Measurements from ENCODE around the gene CAVIN2. TPM values are rescaled to one million over a fixed set of nuclear protein-coding genes. Genes with fewer than 3 reads are reported as not detected.
A peak's percentile ranks its signal among the peaks of the same experiment; 100 is the strongest.

Gene CAVIN2
- total RNA-seq, 8 experiments from 2014 or later = 0.05 to 9.5 (median 0.35) TPM; not detected in 2

DNA sequence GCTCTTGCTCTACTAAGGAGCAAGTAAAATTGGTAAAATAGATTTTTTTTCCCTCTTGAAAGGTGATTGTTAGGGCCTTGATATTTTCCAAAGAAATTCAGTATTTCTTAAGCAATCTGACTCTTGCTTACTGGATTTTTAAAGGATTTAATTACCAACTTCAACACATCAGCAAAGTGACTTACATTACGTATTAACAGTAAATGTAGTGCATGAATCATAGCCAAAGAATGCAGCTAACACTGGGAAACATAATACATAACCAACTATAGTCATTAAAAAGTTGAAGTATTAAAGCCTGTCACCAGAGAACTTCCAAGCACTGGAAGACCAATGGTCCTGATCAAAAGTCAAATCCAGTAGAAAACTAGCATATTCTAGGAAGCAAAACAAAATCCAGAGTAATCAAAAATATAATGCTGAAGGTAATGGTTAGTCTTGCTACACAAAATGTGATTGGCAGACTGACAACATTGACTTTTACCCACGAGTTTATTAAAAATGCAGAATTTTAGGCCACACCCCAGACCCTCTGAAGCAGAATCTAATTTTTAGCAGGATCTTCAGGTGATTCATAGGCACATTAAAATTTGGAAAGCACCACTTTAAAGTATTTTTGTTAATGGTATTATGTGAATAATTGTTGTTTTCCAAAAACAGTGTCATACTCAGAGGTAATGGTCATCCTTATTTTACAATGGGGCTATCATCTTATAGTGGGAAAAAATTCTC lies 31.8 kb upstream of the CAVIN2 start:
- H3K4me3 ChIP-seq = no peak overlapping the region
- H3K4me1 ChIP-seq (replicated peaks in 1 of 2) = no peaks in the 10 kb centered on the region
- in situ Hi-C loops (cut with MboI; ENCODE audit: low pct_unique_long_range_greater_than_20kb in 2 of 9, low sequenced_read_pairs in 9 of 9, unreplicated experiment in 9 of 9) = no loop called here
- WGBS, 10 experiments = 0 to 90% (median 51%) methylated on average over 1 to 2 of the region's 2 CpGs
- peak in 3 of 8 experiments; percentile 25 to 97 (median 92) for ATAC-seq (replicated peaks in 6 of 8)
- no peak overlapping the region for H3K27ac ChIP-seq

DNA sequence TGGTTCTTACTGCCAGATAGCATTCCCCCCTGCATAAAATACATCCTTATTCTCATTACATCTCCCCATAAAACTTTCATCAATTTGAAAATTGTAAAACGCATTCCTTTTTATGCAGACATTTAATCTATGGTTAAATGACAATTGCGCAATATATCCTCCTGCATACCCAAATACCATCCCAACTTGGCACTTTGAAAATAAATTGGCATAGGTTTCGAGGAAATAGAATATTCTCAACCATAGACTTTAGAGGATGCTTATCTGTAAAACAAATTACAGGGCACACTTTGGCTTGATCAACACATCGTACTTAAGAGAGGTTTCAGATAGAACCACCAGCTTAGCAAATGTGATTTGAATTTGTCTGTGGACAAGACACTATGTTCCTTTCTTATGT lies 31.0 kb upstream of the CAVIN2 start:
- no peak for ATAC-seq (replicated peaks in 6 of 8)
- in situ Hi-C loops (cut with MboI; ENCODE audit: low pct_unique_long_range_greater_than_20kb in 2 of 9, low sequenced_read_pairs in 9 of 9, unreplicated experiment in 9 of 9) = no loop called here
- WGBS, 10 experiments = 18 to 100% (median 79%) methylated on average over 1 to 4 of the region's 4 CpGs
- H3K4me3 ChIP-seq = no peak overlapping the region
- H3K27ac ChIP-seq = no peak overlapping the region
- no peaks in the 10 kb centered on the region for H3K4me1 ChIP-seq (replicated peaks in 1 of 2)

GRCh38 chr2:191875859-191876258 lies 29.0 kb upstream of the CAVIN2 start:
- WGBS, 10 experiments = 44 to 100% (median 78%) methylated on average over 1 to 2 of the region's 2 CpGs; no CpG with 5 or more reads in 2 of the 10 experiments
- ATAC-seq (replicated peaks in 6 of 8) = no peak
- Histone ChIP-seq H3K4me3 (no peak overlapping the region), H3K27ac (no peak overlapping the region), H3K4me1 (replicated peaks in 1 of 2) (no peaks in the 10 kb centered on the region)
- in situ Hi-C loops (cut with MboI; ENCODE audit: low pct_unique_long_range_greater_than_20kb in 2 of 9, low sequenced_read_pairs in 9 of 9, unreplicated experiment in 9 of 9) = no loop called here

GRCh38 chr2:191870744-191871143 lies 23.9 kb upstream of the CAVIN2 start:
- Histone ChIP-seq H3K27ac (no peak overlapping the region), H3K4me1 (replicated peaks in 1 of 2) (peaks cover 5 to 14% of the 10 kb centered on the region in 2 donors), H3K4me3 (no peak overlapping the region)
- in situ Hi-C loops (cut with MboI; ENCODE audit: low pct_unique_long_range_greater_than_20kb in 2 of 9, low sequenced_read_pairs in 9 of 9, unreplicated experiment in 9 of 9) = no loop called here
- no peak for ATAC-seq (replicated peaks in 6 of 8)

DNA sequence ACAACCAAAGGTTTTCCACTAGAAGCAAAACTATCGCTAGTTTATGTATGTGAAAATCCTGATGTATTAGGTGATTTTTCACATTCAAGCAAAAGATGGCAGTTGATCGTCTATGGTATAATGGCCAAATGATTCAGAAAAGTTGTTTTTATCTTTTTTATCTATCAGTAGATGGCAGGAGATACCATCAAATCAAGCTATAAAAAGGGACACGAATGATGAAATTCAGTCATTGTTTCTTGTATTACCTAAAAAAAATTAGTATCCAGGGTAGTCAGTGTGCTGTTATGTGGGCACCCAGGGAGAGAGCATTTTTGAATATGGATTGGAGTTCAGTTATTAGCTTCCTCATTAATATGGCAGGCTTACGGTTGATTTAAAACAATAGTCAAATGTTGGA lies 22.9 kb upstream of the CAVIN2 start:
- peaks cover 5 to 14% of the 10 kb centered on the region in 2 donors for H3K4me1 ChIP-seq (replicated peaks in 1 of 2)
- WGBS, 10 experiments = 54 to 100% (median 84%) methylated on average over 1 to 4 of the region's 4 CpGs
- no peak for ATAC-seq (replicated peaks in 6 of 8)
- H3K4me3 ChIP-seq = no peak overlapping the region
- no peak overlapping the region for H3K27ac ChIP-seq
- in situ Hi-C loops (cut with MboI; ENCODE audit: low pct_unique_long_range_greater_than_20kb in 2 of 9, low sequenced_read_pairs in 9 of 9, unreplicated experiment in 9 of 9) = no loop called here

DNA sequence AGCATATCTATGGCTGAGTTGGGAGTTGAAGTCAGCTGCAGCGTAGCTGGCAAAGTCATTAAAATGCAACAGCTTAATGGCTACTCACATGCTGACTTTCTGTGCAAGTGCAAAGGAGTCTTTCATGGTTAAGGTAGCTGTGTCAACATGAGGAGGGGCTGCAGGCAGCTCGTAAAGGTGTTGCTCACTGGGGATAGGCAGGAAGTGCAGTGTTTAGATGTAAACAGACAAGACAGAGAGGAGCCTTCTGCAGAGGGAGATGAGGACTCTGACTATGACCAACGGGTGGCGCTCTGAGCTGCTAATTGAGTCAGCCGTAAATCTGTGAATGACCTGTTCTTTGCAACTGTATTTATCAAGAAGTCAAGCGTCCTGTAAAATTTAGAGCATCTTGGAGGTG lies 22.3 kb upstream of the CAVIN2 start:
- WGBS, 10 experiments = 34 to 67% (median 56%) methylated on average over 1 to 6 of the region's 6 CpGs; no CpG with 5 or more reads in 1 of the 10 experiments
- peak in 7 of 8 experiments; percentile 10 to 85 (median 53) for ATAC-seq (replicated peaks in 6 of 8)
- H3K4me1 ChIP-seq (replicated peaks in 1 of 2) = peaks cover 5 to 14% of the 10 kb centered on the region in 2 donors
- in situ Hi-C loops (cut with MboI; ENCODE audit: low pct_unique_long_range_greater_than_20kb in 2 of 9, low sequenced_read_pairs in 9 of 9, unreplicated experiment in 9 of 9) = no loop called here
- H3K4me3 ChIP-seq = no peak overlapping the region
- no peak overlapping the region for H3K27ac ChIP-seq

GRCh38 chr2:191867507-191867847 lies 20.6 kb upstream of the CAVIN2 start:
- Histone ChIP-seq H3K4me1 (replicated peaks in 1 of 2) (peaks cover 5 to 14% of the 10 kb centered on the region in 2 donors), H3K4me3 (no peak overlapping the region), H3K27ac (no peak overlapping the region)
- 62 to 100% (median 88%) methylated on average over 1 of the region's 1 CpG; no CpG with 5 or more reads in 6 of the 10 experiments for WGBS, 10 experiments
- no peak for ATAC-seq (replicated peaks in 6 of 8)
- in situ Hi-C loops (cut with MboI; ENCODE audit: low pct_unique_long_range_greater_than_20kb in 2 of 9, low sequenced_read_pairs in 9 of 9, unreplicated experiment in 9 of 9) = no loop called here

DNA sequence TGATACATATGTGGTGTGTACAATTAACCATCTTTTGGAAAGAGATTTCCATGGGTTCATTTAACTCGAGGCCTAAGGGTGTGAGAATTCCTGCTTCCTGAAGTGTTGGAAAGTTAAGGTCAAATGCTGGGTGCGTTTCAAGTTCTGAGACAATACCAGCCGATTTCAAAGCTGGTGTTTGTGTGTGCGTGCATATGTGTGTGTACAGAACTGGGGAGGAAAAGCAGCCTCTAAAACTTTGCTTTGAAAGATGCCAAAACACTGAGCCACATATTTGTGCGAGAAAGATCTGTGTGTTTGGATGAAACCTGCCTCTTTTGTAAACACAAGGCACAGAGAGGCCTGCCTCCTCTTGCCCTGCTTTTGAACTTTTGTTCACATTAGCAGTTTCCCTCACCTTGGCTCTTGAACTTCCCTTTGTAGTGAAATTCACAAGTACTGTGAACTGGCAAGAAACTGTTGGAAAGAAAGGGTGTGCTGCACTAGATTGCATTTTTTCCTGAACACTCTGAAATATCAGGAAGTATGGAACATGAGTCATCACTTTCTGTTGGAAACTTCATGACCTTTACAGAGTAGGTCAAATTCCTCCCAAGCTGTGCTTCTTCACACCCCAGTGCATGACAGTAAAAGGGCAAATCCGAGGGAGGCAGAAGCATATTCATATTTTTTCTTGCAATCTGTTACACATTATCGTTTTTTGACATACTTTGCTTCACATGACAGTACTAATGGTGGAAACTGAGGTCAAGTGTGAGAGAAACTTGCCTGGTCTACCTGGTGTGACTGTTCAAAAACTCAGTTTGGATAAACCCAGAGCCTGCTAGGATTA lies 20.0 kb upstream of the CAVIN2 start:
- WGBS, 10 experiments = 0 to 83% (median 71%) methylated on average over 1 to 7 of the region's 7 CpGs
- in situ Hi-C loops (cut with MboI; ENCODE audit: low pct_unique_long_range_greater_than_20kb in 2 of 9, low sequenced_read_pairs in 9 of 9, unreplicated experiment in 9 of 9) = no loop called here
- Histone ChIP-seq H3K4me3 (no peak overlapping the region), H3K4me1 (replicated peaks in 1 of 2) (peaks cover 5 to 14% of the 10 kb centered on the region in 2 donors), H3K27ac (peak overlapping the region in 1 of 2 donors; percentile 21)
- ATAC-seq (replicated peaks in 6 of 8) = peak; percentile 34 to 90 (median 46)

- 71 to 100% (median 87%) methylated on average over 1 to 5 of the region's 5 CpGs; no CpG with 5 or more reads in 1 of the 10 experiments for WGBS, 10 experiments
- peak in 1 of 8 experiments; percentile 54 for ATAC-seq (replicated peaks in 6 of 8)
- Histone ChIP-seq H3K4me1 (replicated peaks in 1 of 2) (peaks cover 5 to 14% of the 10 kb centered on the region in 2 donors), H3K27ac (no peak overlapping the region), H3K4me3 (no peak overlapping the region)
- in situ Hi-C loops (cut with MboI; ENCODE audit: low pct_unique_long_range_greater_than_20kb in 2 of 9, low sequenced_read_pairs in 9 of 9, unreplicated experiment in 9 of 9) = no loop called here
Observed at GRCh38 chr2:191866195-191866594, 19.3 kb upstream of the CAVIN2 start.

GRCh38 chr2:191864628-191865374 lies 17.9 kb upstream of the CAVIN2 start:
- Histone ChIP-seq H3K27ac (no peak overlapping the region), H3K4me1 (replicated peaks in 1 of 2) (peaks cover 5 to 14% of the 10 kb centered on the region in 2 donors), H3K4me3 (no peak overlapping the region)
- WGBS, 10 experiments = 63 to 100% (median 89%) methylated on average over 2 to 5 of the region's 7 CpGs; no CpG with 5 or more reads in 1 of the 10 experiments
- ATAC-seq (replicated peaks in 6 of 8) = peak in 4 of 8 experiments; percentile 5 to 30 (median 17)
- in situ Hi-C loops (cut with MboI; ENCODE audit: low pct_unique_long_range_greater_than_20kb in 2 of 9, low sequenced_read_pairs in 9 of 9, unreplicated experiment in 9 of 9) = no loop called here

DNA sequence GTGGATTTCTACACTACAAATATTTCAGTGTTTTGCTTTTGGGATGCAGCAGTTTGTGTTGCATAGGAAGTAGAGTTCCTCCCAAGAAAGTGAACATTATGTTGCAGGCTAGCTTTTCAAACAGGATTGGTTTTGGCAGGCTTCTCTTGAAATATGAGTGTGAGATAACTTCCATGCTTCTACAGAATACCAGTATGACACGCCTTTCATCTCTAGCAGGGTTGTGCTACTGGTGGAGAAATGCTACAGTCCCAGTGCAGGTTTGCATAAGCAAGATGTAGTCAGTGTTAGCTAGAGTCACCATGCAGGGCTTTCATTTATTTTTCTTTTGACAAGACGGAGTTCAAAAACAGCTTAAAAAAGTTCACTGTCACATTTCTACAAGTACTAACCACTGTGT lies 17.1 kb upstream of the CAVIN2 start:
- peaks cover 5 to 14% of the 10 kb centered on the region in 2 donors for H3K4me1 ChIP-seq (replicated peaks in 1 of 2)
- H3K27ac ChIP-seq = no peak overlapping the region
- WGBS, 10 experiments = 60 to 100% (median 90%) methylated on average over 1 to 2 of the region's 2 CpGs; no CpG with 5 or more reads in 1 of the 10 experiments
- ATAC-seq (replicated peaks in 6 of 8) = no peak
- in situ Hi-C loops (cut with MboI; ENCODE audit: low pct_unique_long_range_greater_than_20kb in 2 of 9, low sequenced_read_pairs in 9 of 9, unreplicated experiment in 9 of 9) = no loop called here
- H3K4me3 ChIP-seq = no peak overlapping the region

DNA sequence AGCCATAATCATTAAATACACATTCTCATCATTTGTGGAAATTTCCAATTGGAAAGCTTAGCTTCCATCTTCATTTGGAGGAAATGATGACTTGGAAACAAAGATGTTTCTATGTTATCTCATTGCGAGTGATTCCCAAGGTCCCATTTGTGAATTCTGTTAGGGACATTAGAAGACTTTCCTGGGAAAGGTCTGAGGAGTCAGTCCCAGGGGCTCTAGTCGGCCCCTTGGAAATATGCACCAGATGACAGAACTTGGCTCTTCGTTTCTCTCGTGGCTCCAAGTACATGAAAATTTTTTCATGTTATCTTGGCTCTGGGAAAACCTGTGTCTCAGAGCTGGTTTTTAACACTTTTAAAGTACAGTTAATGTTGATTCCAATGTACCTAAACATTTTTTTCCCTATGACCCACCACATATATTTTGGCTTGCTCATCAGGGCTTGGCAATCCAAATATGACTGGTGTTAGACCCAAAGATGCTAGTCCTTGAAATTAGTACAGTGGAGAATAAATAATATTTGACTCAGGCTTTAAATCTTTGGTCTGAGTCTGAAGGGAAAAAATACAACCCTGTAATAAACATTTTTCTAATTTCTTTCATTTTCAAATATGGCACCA lies 15.4 kb upstream of the CAVIN2 start:
- in situ Hi-C loops (cut with MboI; ENCODE audit: low pct_unique_long_range_greater_than_20kb in 2 of 9, low sequenced_read_pairs in 9 of 9, unreplicated experiment in 9 of 9) = no loop called here
- no peak for ATAC-seq (replicated peaks in 6 of 8)
- no peak overlapping the region for H3K4me3 ChIP-seq
- H3K27ac ChIP-seq = no peak overlapping the region
- 40 to 100% (median 86%) methylated on average over 1 to 4 of the region's 4 CpGs; no CpG with 5 or more reads in 1 of the 10 experiments for WGBS, 10 experiments
- H3K4me1 ChIP-seq (replicated peaks in 1 of 2) = peaks cover 5 to 13% of the 10 kb centered on the region in 2 donors
